ENCODE data around the gene EIF4B. TPM values are rescaled to one million over a fixed set of nuclear protein-coding genes. Genes with fewer than 3 reads are reported as not detected.

Gene EIF4B
- total RNA-seq, 1 donor from 2014 or later = 833 TPM

DNA sequence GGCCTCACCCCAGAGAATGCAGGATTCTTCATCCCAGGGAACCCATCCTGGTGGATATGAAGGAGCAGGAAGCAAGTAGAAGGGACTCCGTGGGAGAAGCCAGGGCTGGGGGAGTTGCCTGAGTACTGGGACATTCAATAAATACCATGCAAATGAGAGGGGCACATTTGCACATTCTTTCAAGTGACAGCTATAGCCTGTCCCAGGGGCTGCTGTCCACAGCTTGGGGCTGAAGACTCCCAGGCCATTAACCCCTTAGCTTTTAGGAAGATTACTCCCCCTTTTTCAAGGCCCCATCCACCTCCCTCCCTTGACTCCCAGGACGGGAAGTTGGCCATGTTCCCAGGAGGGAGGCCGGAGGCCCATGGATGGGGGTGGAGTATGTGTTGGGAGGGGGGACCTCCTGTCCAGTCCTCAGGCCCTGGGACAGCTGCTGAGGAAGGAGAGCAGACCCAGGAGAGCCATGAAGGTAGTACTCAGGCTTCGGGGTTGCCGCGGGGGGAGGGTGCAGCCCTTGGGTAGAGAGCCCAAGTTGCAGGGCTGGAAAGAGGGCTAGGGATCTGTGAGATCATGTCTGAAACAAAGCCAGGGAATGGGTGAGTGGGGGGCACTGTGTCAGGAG, 42.6 kb downstream of the EIF4B start:
- peaks cover 52% of the 10 kb centered on the region for H3K4me1 Mint-ChIP-seq
- H3K4me2 ChIP-seq = no peak overlapping the region
- peaks cover 30% of the 10 kb centered on the region for H4K20me1 ChIP-seq (ENCODE audit: low read depth)
- no peaks in the 10 kb centered on the region for H3K9me3 ChIP-seq (ENCODE audit: low read depth)
- no peak overlapping the region for H3K9ac ChIP-seq
- peaks cover 18% of the 10 kb centered on the region for H3K27me3 ChIP-seq
- H3K27ac ChIP-seq = no peak overlapping the region
- H3K36me3 ChIP-seq = no peaks in the 10 kb centered on the region
- H3K36me3 Mint-ChIP-seq = no peaks in the 10 kb centered on the region
- H3K9me3 Mint-ChIP-seq = no peaks in the 10 kb centered on the region
- peak overlapping the region; percentile 73 for H3K4me3 Mint-ChIP-seq
- DNase-seq (ENCODE audit: low spot score) = peak; percentile 71
- peaks cover 48% of the 10 kb centered on the region for H3K4me1 ChIP-seq
- TF ChIP-seq EZH2 (IDR thresholded peaks at IDR 0.05) = no peak
- TF ChIP-seq EZH2phosphoT487 (IDR thresholded peaks at IDR 0.05) = no peak
- no peaks in the 10 kb centered on the region for H3K79me2 ChIP-seq (ENCODE audit: low read depth)
- H3K27ac Mint-ChIP-seq = peak overlapping the region; percentile 79
- no peak overlapping the region for H2AFZ ChIP-seq (replicated peaks)
- H3F3A ChIP-seq (ENCODE audit: low read depth) = peaks cover 46% of the 10 kb centered on the region
- no peak overlapping the region for H3K4me3 ChIP-seq
- H3K27me3 Mint-ChIP-seq (ENCODE audit: insufficient read depth, low read depth) = peaks cover 20% of the 10 kb centered on the region

DNA sequence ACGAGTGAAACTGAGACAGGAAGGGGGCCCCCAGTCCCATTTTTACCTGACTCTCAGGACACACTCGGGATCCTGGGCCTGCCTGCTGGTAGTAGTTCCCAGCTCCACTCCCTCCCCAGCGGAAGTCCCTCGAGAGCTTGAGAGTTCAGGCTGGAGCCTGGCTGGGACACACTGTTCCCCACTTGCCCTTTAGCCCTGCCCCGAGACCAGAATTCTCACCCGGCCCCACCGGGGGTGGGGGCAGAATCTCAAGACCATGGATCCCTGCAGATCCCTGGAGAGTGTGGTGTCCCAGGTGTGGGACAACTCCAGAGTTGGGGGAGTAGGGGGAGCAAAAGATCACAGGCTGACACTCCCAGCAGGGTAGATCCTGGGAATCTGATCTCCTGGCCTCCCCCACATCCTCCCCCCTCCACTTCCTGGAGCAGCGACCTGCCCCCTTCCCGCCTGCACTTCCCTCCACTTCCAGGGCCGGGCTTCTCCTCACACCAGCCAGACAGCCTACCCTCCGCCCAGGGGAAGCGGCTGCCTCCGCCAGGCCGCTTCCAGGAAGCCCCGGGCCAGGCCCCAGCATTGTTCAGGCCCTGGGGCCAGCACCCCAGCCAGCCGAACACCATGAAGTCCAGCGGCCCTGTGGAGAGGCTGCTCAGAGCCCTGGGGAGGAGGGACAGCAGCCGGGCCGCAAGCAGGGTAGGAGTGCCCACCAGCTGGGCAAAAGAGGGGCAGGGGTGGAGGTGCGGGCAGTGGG, 43.5 kb downstream of the EIF4B start, which contains the start of gene TNS2:
Gene TNS2, plus strand, starts transcription at position 495 of the 748 bp plus-strand sequence. Its CDS starts 121 bp downstream, at position 616.
- H3K4me3 Mint-ChIP-seq = peak within 1 kb of the TSS; percentile 72
- peaks cover 30% of the 10 kb centered on the region for H4K20me1 ChIP-seq (ENCODE audit: low read depth)
- no peak within 1 kb of the TSS for H3K27ac ChIP-seq
- peak within 1 kb of the TSS; percentile 79 for H3K27ac Mint-ChIP-seq
- TF ChIP-seq, protein P1, sequence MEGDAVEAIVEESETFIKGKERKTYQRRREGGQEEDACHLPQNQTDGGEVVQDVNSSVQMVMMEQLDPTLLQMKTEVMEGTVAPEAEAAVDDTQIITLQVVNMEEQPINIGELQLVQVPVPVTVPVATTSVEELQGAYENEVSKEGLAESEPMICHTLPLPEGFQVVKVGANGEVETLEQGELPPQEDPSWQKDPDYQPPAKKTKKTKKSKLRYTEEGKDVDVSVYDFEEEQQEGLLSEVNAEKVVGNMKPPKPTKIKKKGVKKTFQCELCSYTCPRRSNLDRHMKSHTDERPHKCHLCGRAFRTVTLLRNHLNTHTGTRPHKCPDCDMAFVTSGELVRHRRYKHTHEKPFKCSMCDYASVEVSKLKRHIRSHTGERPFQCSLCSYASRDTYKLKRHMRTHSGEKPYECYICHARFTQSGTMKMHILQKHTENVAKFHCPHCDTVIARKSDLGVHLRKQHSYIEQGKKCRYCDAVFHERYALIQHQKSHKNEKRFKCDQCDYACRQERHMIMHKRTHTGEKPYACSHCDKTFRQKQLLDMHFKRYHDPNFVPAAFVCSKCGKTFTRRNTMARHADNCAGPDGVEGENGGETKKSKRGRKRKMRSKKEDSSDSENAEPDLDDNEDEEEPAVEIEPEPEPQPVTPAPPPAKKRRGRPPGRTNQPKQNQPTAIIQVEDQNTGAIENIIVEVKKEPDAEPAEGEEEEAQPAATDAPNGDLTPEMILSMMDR (IDR thresholded peaks at IDR 0.05) = no peak
- no peak for TF ChIP-seq EZH2phosphoT487 (IDR thresholded peaks at IDR 0.05)
- TF ChIP-seq EZH2 (IDR thresholded peaks at IDR 0.05) = no peak
- H2AFZ ChIP-seq (replicated peaks) = no peak within 1 kb of the TSS
- peaks cover 46% of the 10 kb centered on the region for H3F3A ChIP-seq (ENCODE audit: low read depth)
- no peaks in the 10 kb centered on the region for H3K9me3 ChIP-seq (ENCODE audit: low read depth)
- no peaks in the 10 kb centered on the region for H3K9me3 Mint-ChIP-seq
- peak within 1 kb of the TSS; percentile 7 for H3K4me3 ChIP-seq
- peaks cover 20% of the 10 kb centered on the region for H3K27me3 Mint-ChIP-seq (ENCODE audit: insufficient read depth, low read depth)
- peaks cover 41% of the 10 kb centered on the region for H3K4me1 ChIP-seq
- no peaks in the 10 kb centered on the region for H3K79me2 ChIP-seq (ENCODE audit: low read depth)
- H3K9ac ChIP-seq = no peak within 1 kb of the TSS
- H3K36me3 ChIP-seq = no peaks in the 10 kb centered on the region
- H3K4me1 Mint-ChIP-seq = peaks cover 54% of the 10 kb centered on the region
- H3K36me3 Mint-ChIP-seq = no peaks in the 10 kb centered on the region
- peaks cover 16% of the 10 kb centered on the region for H3K27me3 ChIP-seq
- DNase-seq (ENCODE audit: low spot score) = peak; percentile 62
- H3K4me2 ChIP-seq = peak within 1 kb of the TSS; percentile 71

- Histone ChIP-seq H3K9ac (no peak overlapping the region), H4K20me1 (ENCODE audit: low read depth) (peaks cover 30% of the 10 kb centered on the region), H3K36me3 (no peaks in the 10 kb centered on the region), H3K4me1 (peaks cover 40% of the 10 kb centered on the region), H3K79me2 (ENCODE audit: low read depth) (no peaks in the 10 kb centered on the region), H3F3A (ENCODE audit: low read depth) (peaks cover 41% of the 10 kb centered on the region), H2AFZ (replicated peaks) (no peak overlapping the region), H3K4me2 (peak overlapping the region; percentile 71), H3K27me3 (peaks cover 14% of the 10 kb centered on the region), H3K9me3 (ENCODE audit: low read depth) (no peaks in the 10 kb centered on the region), H3K4me3 (peak overlapping the region; percentile 7), H3K27ac (no peak overlapping the region)
- no peak for DNase-seq (ENCODE audit: low spot score)
- peaks cover 22% of the 10 kb centered on the region for H3K27me3 Mint-ChIP-seq (ENCODE audit: insufficient read depth, low read depth)
- no peak for TF ChIP-seq EZH2phosphoT487 (IDR thresholded peaks at IDR 0.05)
- no peak for TF ChIP-seq EZH2 (IDR thresholded peaks at IDR 0.05)
- TF ChIP-seq, protein P1 (IDR thresholded peaks at IDR 0.05) = no peak
- H3K27ac Mint-ChIP-seq = peak overlapping the region; percentile 74
- H3K4me3 Mint-ChIP-seq = peak overlapping the region; percentile 72
- peaks cover 54% of the 10 kb centered on the region for H3K4me1 Mint-ChIP-seq
- H3K9me3 Mint-ChIP-seq = no peaks in the 10 kb centered on the region
- no peaks in the 10 kb centered on the region for H3K36me3 Mint-ChIP-seq
Observed at GRCh38 chr12:53050426-53051057, 44.3 kb downstream of the EIF4B start.

Measured in neural progenitor cell (in vitro differentiated cells).